Measurements from ENCODE around the gene UGP2.

DNA sequence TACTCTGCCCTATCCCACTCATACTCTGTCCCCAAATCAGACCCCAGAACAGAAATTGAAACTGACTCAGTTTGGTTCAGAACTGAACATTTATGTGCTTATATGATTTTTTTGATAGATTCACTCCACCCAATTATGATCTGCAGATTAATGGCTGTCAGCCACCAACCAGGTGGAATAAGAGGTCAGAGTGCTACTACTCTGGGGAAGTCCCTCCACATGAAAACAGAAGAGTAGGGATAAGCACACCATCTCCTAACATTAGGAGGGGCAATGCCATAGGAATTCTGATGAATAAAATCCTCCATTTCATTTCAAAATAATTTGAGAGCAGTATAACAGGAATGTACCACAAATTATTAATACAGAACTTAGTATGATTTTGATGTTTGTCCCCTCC, 36.3 kb upstream of the UGP2 start:
- TF ChIP-seq, protein P1, sequence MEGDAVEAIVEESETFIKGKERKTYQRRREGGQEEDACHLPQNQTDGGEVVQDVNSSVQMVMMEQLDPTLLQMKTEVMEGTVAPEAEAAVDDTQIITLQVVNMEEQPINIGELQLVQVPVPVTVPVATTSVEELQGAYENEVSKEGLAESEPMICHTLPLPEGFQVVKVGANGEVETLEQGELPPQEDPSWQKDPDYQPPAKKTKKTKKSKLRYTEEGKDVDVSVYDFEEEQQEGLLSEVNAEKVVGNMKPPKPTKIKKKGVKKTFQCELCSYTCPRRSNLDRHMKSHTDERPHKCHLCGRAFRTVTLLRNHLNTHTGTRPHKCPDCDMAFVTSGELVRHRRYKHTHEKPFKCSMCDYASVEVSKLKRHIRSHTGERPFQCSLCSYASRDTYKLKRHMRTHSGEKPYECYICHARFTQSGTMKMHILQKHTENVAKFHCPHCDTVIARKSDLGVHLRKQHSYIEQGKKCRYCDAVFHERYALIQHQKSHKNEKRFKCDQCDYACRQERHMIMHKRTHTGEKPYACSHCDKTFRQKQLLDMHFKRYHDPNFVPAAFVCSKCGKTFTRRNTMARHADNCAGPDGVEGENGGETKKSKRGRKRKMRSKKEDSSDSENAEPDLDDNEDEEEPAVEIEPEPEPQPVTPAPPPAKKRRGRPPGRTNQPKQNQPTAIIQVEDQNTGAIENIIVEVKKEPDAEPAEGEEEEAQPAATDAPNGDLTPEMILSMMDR (IDR thresholded peaks at IDR 0.05; ENCODE audit: low read depth, low read length, poor library complexity, severe bottlenecking), result no peak
- no peak for TF ChIP-seq EZH2phosphoT487 (IDR thresholded peaks at IDR 0.05; ENCODE audit: borderline replicate concordance, low read length)
